Kidney epithelial cell (primary cell): ENCODE data around the gene SKOR2. TPM values are rescaled to one million over a fixed set of nuclear protein-coding genes. Genes with fewer than 3 reads are reported as not detected.

ENCODE experiments used
- DNase-seq: peaks from one replicate; pipeline ENCODE4 v3.0.0-alpha.2; 2010; ENCODE audit warnings: low read depth
- H3K27me3 ChIP-seq: 2 replicates; pipeline ENCODE4 v1.6.0; 2011; ENCODE audit warnings: low read length; ENCODE audit not compliant: control insufficient read depth, insufficient read depth
- H3K36me3 ChIP-seq: 2 replicates; pipeline ENCODE4 v1.5.1; 2011; ENCODE audit warnings: low read length; ENCODE audit not compliant: control insufficient read depth, insufficient read depth
- H3K4me3 ChIP-seq: 2 replicates; pipeline ENCODE4 v1.5.1; 2011; ENCODE audit warnings: low read depth, mild to moderate bottlenecking, control low read depth, low read length
- CTCF ChIP-seq: IDR thresholded peaks from 2 replicates; pipeline ENCODE4 v1.5.1; 2011; ENCODE audit warnings: mild to moderate bottlenecking, moderate library complexity, low read length, control low read depth, inconsistent platforms; ENCODE audit not compliant: insufficient read depth, poor library complexity, severe bottlenecking
- total RNA-seq: library from RNA; depleted of rRNA; stranded (reverse); fragments of >200 nt; gene quantifications from 2 replicates; pipeline ENCODE4 v1.2.3, GENCODE V29; 2015

Gene SKOR2
- total RNA-seq, 1 donor from 2014 or later, result not detected

GRCh38 chr18:47262301-47263149 lies 11.1 kb upstream of the SKOR2 start:
- no peak overlapping the region for H3K4me3 ChIP-seq
- peaks cover 56% of the 10 kb centered on the region for H3K27me3 ChIP-seq
- no peak for TF ChIP-seq CTCF
- no peaks in the 10 kb centered on the region for H3K36me3 ChIP-seq
- no peak for DNase-seq

GRCh38 chr18:47261902-47262300 lies 10.4 kb upstream of the SKOR2 start:
- no peak for DNase-seq
- Histone ChIP-seq H3K36me3 (no peaks in the 10 kb centered on the region), H3K27me3 (peaks cover 56% of the 10 kb centered on the region), H3K4me3 (no peak overlapping the region)
- no peak for TF ChIP-seq CTCF

- no peaks in the 10 kb centered on the region for H3K36me3 ChIP-seq
- no peak for TF ChIP-seq CTCF
- H3K27me3 ChIP-seq, result peaks cover 59% of the 10 kb centered on the region
- no peak overlapping the region for H3K4me3 ChIP-seq
- no peak for DNase-seq
Observed at GRCh38 chr18:47260924-47261701, 9.7 kb upstream of the SKOR2 start.

GRCh38 chr18:47260120-47260923 lies 8.9 kb upstream of the SKOR2 start:
- Histone ChIP-seq H3K27me3 (peaks cover 59% of the 10 kb centered on the region), H3K4me3 (no peak overlapping the region), H3K36me3 (no peaks in the 10 kb centered on the region)
- no peak for DNase-seq
- TF ChIP-seq CTCF, result no peak

- DNase-seq, result no peak
- Histone ChIP-seq H3K4me3 (no peak overlapping the region), H3K27me3 (peaks cover 53% of the 10 kb centered on the region), H3K36me3 (no peaks in the 10 kb centered on the region)
- TF ChIP-seq CTCF, result no peak
Observed at GRCh38 chr18:47254341-47254939, 3.0 kb upstream of the SKOR2 start.
